Thyroid gland (tissue), 4 donors: ENCODE data around the gene CCDC201. TPM values are rescaled to one million over a fixed set of nuclear protein-coding genes. Genes with fewer than 3 reads are reported as not detected.

Experiments
- DNase-seq, 2 donors: peaks; one replicate each; pipeline ENCODE4 v3.0.0-alpha.2; 2019
- H3K27ac ChIP-seq, 3 donors: fragments of 200-600 bp; sonication (generic); 1 replicate in 2 of 3; 2 replicates in 1 of 3; pipeline ENCODE4 v1.5.1; 2016 to 2019; ENCODE audit warnings: mild to moderate bottlenecking in 1 of 3, moderate library complexity in 1 of 3
- H3K27me3 ChIP-seq: fragments of 200-600 bp; sonication (generic); one replicate; pipeline ENCODE4 v1.5.1; 2019
- H3K36me3 ChIP-seq, 2 donors: fragments of 200-600 bp; sonication (generic); one replicate each; pipeline ENCODE4 v1.5.1; 2016 to 2019
- H3K4me1 ChIP-seq, 2 donors: fragments of 200-600 bp; sonication (generic); one replicate each; pipeline ENCODE4 v1.5.1; 2017 to 2019
- H3K4me3 ChIP-seq, 3 donors: fragments of 200-600 bp; sonication (generic); replicated peaks in 1 of 3; 1 replicate in 2 of 3; 2 replicates in 1 of 3; pipeline ENCODE4 v1.5.1; 2016; ENCODE audit warnings: mild to moderate bottlenecking in 1 of 3
- H3K9me3 ChIP-seq: fragments of 200-600 bp; sonication (generic); one replicate; pipeline ENCODE4 v1.5.1; 2017
- POLR2A ChIP-seq, 2 donors: fragments of 450-650 bp; IDR thresholded peaks; one replicate each; pipeline ENCODE4 v1.6.1; 2017; ENCODE audit warnings: antibody characterized with exemption in 2 of 2, mild to moderate bottlenecking in 2 of 2, moderate library complexity in 1 of 2
- WGBS, 2 donors: methylation state at CpG; one replicate each; pipeline ENCODE4 v1.1.5; 2017; 5-methylcytosine and 5-hydroxymethylcytosine counted together
- intact Hi-C: fragments of 100-400 bp; cut with DNase I; formaldehyde crosslinking; loops from one replicate; pipeline ENCODE4 v1.15.1; 2023
- total RNA-seq, 4 donors: library from RNA; depleted of rRNA; stranded (reverse); fragments of >200 nt; gene quantifications; one replicate each; pipeline ENCODE4 v1.2.3, GENCODE V29; 2016
- TF ChIP-seq, protein P1 (sequence below), 6 experiments: fragments of 200-600 bp in 3 of 6; fragments of 450-650 bp in 3 of 6; sonication (generic) in 3 of 6; IDR thresholded peaks; one replicate each; pipeline ENCODE4 v1.5.1; 2016 to 2019; ENCODE audit warnings: antibody characterized with exemption in 6 of 6, mild to moderate bottlenecking in 2 of 6, inconsistent platforms in 1 of 6, moderate library complexity in 1 of 6

The CCDC201 gene
- total RNA-seq, 4 donors from 2014 or later: not detected

DNA sequence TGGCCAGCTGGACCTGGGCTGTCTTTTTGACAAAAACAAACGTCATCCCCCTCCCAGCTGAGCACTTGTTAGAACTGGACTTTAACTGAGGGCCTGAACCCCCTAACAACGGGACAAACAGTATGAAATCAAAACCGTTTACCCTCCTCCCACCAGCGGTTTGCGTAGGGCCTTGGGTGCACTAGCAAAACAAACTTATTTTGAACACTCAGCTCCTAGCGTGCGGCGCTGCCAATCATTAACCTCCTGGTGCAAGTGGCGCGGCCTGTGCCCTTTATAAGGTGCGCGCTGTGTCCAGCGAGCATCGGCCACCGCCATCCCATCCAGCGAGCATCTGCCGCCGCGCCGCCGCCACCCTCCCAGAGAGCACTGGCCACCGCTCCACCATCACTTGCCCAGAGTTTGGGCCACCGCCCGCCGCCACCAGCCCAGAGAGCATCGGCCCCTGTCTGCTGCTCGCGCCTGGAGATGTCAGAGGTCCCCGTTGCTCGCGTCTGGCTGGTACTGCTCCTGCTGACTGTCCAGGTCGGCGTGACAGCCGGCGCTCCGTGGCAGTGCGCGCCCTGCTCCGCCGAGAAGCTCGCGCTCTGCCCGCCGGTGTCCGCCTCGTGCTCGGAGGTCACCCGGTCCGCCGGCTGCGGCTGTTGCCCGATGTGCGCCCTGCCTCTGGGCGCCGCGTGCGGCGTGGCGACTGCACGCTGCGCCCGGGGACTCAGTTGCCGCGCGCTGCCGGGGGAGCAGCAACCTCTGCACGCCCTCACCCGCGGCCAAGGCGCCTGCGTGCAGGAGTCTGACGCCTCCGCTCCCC lies 15.5 kb upstream of the CCDC201 start, which contains the start of gene IGFBP1:
Gene IGFBP1, plus strand, starts transcription at position 304 of the 808 bp plus-strand sequence. Its CDS starts 165 bp downstream, at position 469.
- peaks cover 0 to 10% of the 10 kb centered on the region in 2 donors for H3K4me1 ChIP-seq
- H3K27ac ChIP-seq: no peak within 1 kb of the TSS
- TF ChIP-seq, protein P1, sequence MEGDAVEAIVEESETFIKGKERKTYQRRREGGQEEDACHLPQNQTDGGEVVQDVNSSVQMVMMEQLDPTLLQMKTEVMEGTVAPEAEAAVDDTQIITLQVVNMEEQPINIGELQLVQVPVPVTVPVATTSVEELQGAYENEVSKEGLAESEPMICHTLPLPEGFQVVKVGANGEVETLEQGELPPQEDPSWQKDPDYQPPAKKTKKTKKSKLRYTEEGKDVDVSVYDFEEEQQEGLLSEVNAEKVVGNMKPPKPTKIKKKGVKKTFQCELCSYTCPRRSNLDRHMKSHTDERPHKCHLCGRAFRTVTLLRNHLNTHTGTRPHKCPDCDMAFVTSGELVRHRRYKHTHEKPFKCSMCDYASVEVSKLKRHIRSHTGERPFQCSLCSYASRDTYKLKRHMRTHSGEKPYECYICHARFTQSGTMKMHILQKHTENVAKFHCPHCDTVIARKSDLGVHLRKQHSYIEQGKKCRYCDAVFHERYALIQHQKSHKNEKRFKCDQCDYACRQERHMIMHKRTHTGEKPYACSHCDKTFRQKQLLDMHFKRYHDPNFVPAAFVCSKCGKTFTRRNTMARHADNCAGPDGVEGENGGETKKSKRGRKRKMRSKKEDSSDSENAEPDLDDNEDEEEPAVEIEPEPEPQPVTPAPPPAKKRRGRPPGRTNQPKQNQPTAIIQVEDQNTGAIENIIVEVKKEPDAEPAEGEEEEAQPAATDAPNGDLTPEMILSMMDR (IDR thresholded peaks at IDR 0.05): no peak
- TF ChIP-seq POLR2A (IDR thresholded peaks at IDR 0.05): no peak
- 7 to 9% methylated on average over 10 to 33 of the region's 73 CpGs for WGBS, 2 donors
- intact Hi-C loops: no loop called here
- H3K27me3 ChIP-seq: peaks cover 11% of the 10 kb centered on the region
- DNase-seq: peak; percentile 7 to 20
- no peaks in the 10 kb centered on the region for H3K36me3 ChIP-seq
- no peaks in the 10 kb centered on the region for H3K9me3 ChIP-seq
- H3K4me3 ChIP-seq: no peak within 1 kb of the TSS

GRCh38 chr7:45886931-45887667 lies 14.2 kb upstream of the CCDC201 start:
- H3K27me3 ChIP-seq: peaks cover 11% of the 10 kb centered on the region

DNA sequence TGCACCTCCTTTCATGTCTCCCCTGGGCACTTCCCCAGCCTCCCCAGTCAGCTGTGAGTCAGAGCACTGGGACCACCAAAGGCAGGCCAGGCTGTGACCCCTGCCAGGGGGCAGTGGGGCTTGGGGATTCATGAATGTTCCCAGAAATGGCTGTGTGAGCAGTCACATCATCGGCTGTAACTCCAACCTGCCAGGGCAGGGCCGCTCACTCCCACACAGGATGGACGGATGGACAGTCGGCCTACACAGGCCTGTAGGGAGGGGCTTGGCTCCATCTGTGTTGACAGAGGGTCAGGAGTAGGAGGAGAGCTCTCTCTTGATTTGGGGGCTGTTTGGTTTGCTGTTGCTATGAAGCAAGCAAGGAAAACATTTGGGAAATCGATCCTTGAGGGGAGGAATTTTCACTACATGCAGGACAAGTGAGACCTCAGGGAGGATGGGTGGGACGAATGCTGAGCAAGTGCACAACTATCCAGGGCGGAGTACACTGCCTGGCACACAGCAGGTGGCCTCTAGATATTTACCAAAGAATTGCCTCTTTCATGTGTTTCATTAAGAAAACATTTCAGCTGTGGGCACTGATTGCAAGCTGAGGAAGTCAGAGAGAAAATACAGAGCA lies 12.5 kb upstream of the CCDC201 start:
- 60 to 66% methylated on average over 3 to 7 of the region's 7 CpGs for WGBS, 2 donors
- Histone ChIP-seq H3K4me3 (no peak overlapping the region), H3K4me1 (peaks cover 0 to 10% of the 10 kb centered on the region in 2 donors), H3K9me3 (no peaks in the 10 kb centered on the region), H3K36me3 (no peaks in the 10 kb centered on the region), H3K27ac (no peak overlapping the region), H3K27me3 (peaks cover 11% of the 10 kb centered on the region)
- DNase-seq: no peak
- TF ChIP-seq POLR2A (IDR thresholded peaks at IDR 0.05): no peak
- TF ChIP-seq, protein P1 (IDR thresholded peaks at IDR 0.05): no peak
- intact Hi-C loops: no loop called here

More at GRCh38 chr7:45886931-45887667, 14.2 kb upstream of the CCDC201 start:
- Histone ChIP-seq H3K27ac (no peak overlapping the region), H3K4me1 (peaks cover 0 to 10% of the 10 kb centered on the region in 2 donors), H3K36me3 (no peaks in the 10 kb centered on the region), H3K9me3 (no peaks in the 10 kb centered on the region), H3K4me3 (no peak overlapping the region)
- intact Hi-C loops: no loop called here
- WGBS, 2 donors: 94 to 99% methylated on average over 5 of the region's 5 CpGs
- DNase-seq: no peak
- TF ChIP-seq POLR2A (IDR thresholded peaks at IDR 0.05): no peak
- TF ChIP-seq, protein P1 (IDR thresholded peaks at IDR 0.05): no peak

DNA sequence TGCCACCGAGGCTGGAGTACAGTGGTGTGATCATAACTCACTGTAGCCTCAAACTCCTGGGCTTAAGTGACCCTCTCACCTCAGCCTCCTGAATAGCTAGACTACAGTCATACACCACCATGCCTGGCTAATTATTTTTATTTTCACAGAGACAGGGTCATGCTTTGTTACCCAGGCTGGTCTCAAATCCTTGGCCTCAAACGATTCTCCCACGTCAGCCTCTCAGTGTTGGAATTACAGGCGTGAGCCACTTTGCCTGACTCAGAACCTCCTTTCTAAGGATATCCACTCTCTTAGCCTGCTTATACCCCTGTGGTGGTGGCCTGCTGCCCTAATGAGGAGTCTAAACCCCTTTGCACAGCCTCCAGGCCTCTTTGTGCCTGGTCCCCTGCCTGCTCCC lies 11.3 kb upstream of the CCDC201 start:
- H3K27me3 ChIP-seq: peaks cover 11% of the 10 kb centered on the region
- no peaks in the 10 kb centered on the region for H3K9me3 ChIP-seq
- TF ChIP-seq, protein P1 (IDR thresholded peaks at IDR 0.05): no peak
- no peak for TF ChIP-seq POLR2A (IDR thresholded peaks at IDR 0.05)
- H3K36me3 ChIP-seq: no peaks in the 10 kb centered on the region
- peaks cover 0 to 10% of the 10 kb centered on the region in 2 donors for H3K4me1 ChIP-seq
- H3K4me3 ChIP-seq: no peak overlapping the region
- intact Hi-C loops: no loop called here
- no peak overlapping the region for H3K27ac ChIP-seq
- no peak for DNase-seq
- WGBS, 2 donors: 75 to 83% methylated on average over 4 of the region's 4 CpGs
